ENCODE measurements around the gene XIRP1.
A peak's percentile ranks its signal among the peaks of the same experiment; 100 is the strongest.

The XIRP1 gene

GRCh38 chr3:39184081-39184967 is 8.1 kb downstream of the XIRP1 start:
- H3K4me1 ChIP-seq (ENCODE audit: control insufficient read depth, low read length), result peaks cover 20% of the 10 kb centered on the region
- H4K20me1 ChIP-seq (ENCODE audit: control insufficient read depth, insufficient read depth, low read depth, low read length), result no peaks in the 10 kb centered on the region
- no peak overlapping the region for H3K4me3 ChIP-seq (ENCODE audit: low read length)
- H3F3A ChIP-seq (ENCODE audit: control insufficient read depth, insufficient read depth), result peaks cover 13% of the 10 kb centered on the region
- H3K27me3 ChIP-seq (ENCODE audit: control insufficient read depth, low read length), result no peaks in the 10 kb centered on the region
- no peak overlapping the region for H3K27ac ChIP-seq (ENCODE audit: low read depth, low read length)
- no peak overlapping the region for H3K4me2 ChIP-seq (ENCODE audit: low read length)
- TF ChIP-seq EZH2phosphoT487 (IDR thresholded peaks at IDR 0.05; ENCODE audit: borderline replicate concordance, low read length) (no peak), CTCF (IDR thresholded peaks at IDR 0.05; ENCODE audit: low read depth, low read length, poor library complexity, severe bottlenecking) (no peak)
- no peaks in the 10 kb centered on the region for H3K79me2 ChIP-seq (ENCODE audit: control insufficient read depth, low read length)
- no peaks in the 10 kb centered on the region for H3K9me2 ChIP-seq (replicated peaks; ENCODE audit: control insufficient read depth, low read length)
- no peaks in the 10 kb centered on the region for H3K36me3 ChIP-seq (ENCODE audit: control insufficient read depth, low read length)
- no peaks in the 10 kb centered on the region for H3K9me3 ChIP-seq (ENCODE audit: control insufficient read depth, insufficient read depth, low read length)

GRCh38 chr3:39183211-39184080 is 8.9 kb downstream of the XIRP1 start:
- Histone ChIP-seq H3K36me3 (ENCODE audit: control insufficient read depth, low read length) (no peaks in the 10 kb centered on the region), H3K4me3 (ENCODE audit: low read length) (no peak overlapping the region), H4K20me1 (ENCODE audit: control insufficient read depth, insufficient read depth, low read depth, low read length) (no peaks in the 10 kb centered on the region), H3K4me2 (ENCODE audit: low read length) (no peak overlapping the region), H3K4me1 (ENCODE audit: control insufficient read depth, low read length) (peaks cover 29% of the 10 kb centered on the region), H3K79me2 (ENCODE audit: control insufficient read depth, low read length) (no peaks in the 10 kb centered on the region), H3F3A (ENCODE audit: control insufficient read depth, insufficient read depth) (peaks cover 13% of the 10 kb centered on the region), H3K9me3 (ENCODE audit: control insufficient read depth, insufficient read depth, low read length) (no peaks in the 10 kb centered on the region), H3K9me2 (replicated peaks; ENCODE audit: control insufficient read depth, low read length) (no peaks in the 10 kb centered on the region), H3K27ac (ENCODE audit: low read depth, low read length) (no peak overlapping the region), H3K27me3 (ENCODE audit: control insufficient read depth, low read length) (no peaks in the 10 kb centered on the region)
- no peak for TF ChIP-seq EZH2phosphoT487 (IDR thresholded peaks at IDR 0.05; ENCODE audit: borderline replicate concordance, low read length)

- H3K9me2 ChIP-seq (replicated peaks; ENCODE audit: control insufficient read depth, low read length), result no peaks in the 10 kb centered on the region
- 0 out of 2 replicates have a peak overlapping the region, but pooled peaks have one; percentile 9 for H3K27ac ChIP-seq (ENCODE audit: low read depth, low read length)
- H3K9me3 ChIP-seq (ENCODE audit: control insufficient read depth, insufficient read depth, low read length), result no peaks in the 10 kb centered on the region
- peaks cover 38% of the 10 kb centered on the region for H3K4me1 ChIP-seq (ENCODE audit: control insufficient read depth, low read length)
- H4K20me1 ChIP-seq (ENCODE audit: control insufficient read depth, insufficient read depth, low read depth, low read length), result no peaks in the 10 kb centered on the region
- no peaks in the 10 kb centered on the region for H3K27me3 ChIP-seq (ENCODE audit: control insufficient read depth, low read length)
- peak overlapping the region; percentile 93 for H3K4me2 ChIP-seq (ENCODE audit: low read length)
- H3K36me3 ChIP-seq (ENCODE audit: control insufficient read depth, low read length), result no peaks in the 10 kb centered on the region
- H3K79me2 ChIP-seq (ENCODE audit: control insufficient read depth, low read length), result no peaks in the 10 kb centered on the region
- TF ChIP-seq CTCF (IDR thresholded peaks at IDR 0.05; ENCODE audit: low read depth, low read length, poor library complexity, severe bottlenecking), result peak; percentile 4
- no peak for TF ChIP-seq EZH2phosphoT487 (IDR thresholded peaks at IDR 0.05; ENCODE audit: borderline replicate concordance, low read length)
- H3K4me3 ChIP-seq (ENCODE audit: low read length), result peak overlapping the region; percentile 74
- peaks cover 18% of the 10 kb centered on the region for H3F3A ChIP-seq (ENCODE audit: control insufficient read depth, insufficient read depth)
Measured at GRCh38 chr3:39181408-39182335, 10.7 kb downstream of the XIRP1 start.

All from DOHH2 (cell line).